Measurements from ENCODE around the gene TSPAN32.
A peak's percentile ranks its signal among the peaks of the same experiment; 100 is the strongest.
"Not testable (repeated sequence)": the region's sequence is repeated elsewhere in the genome, so short reads cannot be mapped to it uniquely, and the experiment has no call there.

The TSPAN32 gene

DNA sequence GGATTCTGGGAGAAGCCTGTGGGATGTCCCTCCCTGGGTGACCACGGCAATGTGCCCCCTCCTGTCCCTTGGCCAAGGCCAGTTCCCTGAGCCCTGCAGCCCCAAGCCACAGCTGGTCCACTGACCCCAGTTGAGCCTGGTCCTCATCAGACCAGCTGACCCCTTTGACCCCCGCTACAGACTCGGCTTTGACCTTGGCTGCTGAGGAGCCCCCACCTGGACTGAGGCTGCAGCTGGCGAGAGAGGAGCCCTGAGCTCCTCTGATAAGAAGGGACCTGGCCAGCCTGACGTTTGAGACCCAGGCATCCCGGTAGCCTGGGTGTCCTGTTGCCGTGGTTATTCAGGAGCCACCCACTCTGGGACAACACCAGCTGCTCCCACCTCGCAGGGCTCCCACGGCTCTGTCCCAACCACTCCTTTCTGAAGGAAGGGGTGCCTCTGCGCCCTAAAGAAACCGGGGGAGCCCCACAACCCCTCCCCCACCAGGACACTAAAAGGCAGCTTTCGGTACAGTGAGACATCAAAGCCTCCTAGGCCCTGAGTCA lies 34.4 kb upstream of the TSPAN32 start:
- no peak for DNase-seq

DNA sequence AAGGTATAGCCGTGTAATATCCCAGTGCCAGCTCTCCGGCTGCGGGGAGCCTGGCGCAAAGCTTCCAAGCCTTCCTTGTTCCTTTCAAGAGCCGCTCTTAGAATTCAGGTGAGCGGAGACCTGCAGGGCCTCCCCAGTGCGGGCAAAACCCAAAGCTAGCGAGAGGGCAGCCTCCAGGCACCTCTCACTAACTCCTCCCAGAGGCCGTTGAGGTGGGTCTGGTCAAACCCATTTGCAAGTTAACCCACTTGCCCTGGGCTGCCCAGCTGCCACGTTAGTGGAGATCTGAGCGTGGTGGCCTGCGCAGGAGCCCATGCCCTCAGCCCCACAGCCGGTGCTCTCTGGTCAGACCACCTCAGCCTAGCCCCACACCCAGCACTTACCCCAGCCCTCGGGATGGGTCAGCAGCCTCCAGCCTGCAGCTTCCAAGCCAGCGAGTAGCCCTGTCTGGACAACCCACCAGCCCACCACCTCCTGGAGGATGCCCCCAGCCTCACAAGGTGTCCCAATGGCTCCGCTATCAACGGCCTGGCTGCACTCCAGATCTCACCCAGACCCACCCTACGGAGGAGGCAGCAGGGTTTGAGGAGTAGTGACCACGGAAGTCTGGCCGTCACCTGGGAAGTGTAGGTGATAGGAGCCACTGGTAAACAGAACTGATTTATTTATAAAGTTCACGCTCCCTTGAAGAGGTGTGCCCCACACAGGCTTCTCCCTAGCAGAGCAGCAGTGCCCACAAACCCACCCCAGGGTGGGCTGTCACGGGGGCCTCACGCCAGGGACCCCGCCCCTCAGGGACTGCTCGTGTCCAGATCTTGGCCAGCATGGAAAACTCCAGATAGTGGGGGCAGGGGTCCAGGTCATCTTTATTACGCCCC lies 33.7 kb upstream of the TSPAN32 start:
- no peak for DNase-seq

DNA sequence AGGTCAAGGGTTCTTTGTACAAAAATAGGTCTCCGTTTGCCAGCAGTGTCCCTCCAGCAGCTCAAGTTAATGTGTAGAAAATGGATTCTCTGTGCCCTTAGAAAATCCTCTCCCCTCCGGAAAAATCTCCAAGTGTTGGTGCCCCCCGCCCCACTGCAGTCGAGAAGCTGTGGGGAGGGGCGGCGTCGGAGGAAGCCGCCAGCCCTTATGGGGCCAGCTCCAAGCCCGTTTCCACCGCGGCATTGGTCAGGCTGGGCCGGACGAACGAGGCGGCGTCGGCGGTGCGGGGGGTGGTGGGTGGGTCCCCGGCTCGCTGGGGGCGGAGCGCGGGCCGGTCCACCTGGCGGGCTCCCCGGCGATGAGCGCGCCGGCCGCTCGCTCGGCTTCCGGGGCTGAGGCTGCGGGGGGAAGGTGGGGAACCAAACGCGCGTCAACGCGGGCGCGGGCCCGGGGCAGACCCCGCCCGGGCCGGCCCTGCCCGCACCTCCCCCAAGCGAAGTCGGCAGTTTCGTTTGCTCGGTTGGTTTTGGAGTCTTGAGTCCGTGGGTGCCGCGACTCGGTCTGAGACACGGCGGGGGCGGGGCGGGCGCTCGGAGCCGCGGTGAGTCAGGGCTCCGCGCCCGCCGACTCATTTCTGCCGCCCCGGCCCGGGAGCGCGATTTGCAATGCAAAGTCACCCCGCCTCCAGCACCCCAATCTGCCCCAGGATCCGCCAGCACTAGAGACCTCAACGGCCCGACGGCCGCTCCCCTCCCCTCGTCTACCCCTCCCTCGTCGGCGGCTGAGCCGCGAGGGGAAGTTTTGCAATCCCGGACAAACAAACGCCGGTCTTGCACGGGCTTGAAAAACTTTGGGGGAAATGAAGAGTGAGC lies 32.8 kb upstream of the TSPAN32 start:
- no peak for DNase-seq

DNA sequence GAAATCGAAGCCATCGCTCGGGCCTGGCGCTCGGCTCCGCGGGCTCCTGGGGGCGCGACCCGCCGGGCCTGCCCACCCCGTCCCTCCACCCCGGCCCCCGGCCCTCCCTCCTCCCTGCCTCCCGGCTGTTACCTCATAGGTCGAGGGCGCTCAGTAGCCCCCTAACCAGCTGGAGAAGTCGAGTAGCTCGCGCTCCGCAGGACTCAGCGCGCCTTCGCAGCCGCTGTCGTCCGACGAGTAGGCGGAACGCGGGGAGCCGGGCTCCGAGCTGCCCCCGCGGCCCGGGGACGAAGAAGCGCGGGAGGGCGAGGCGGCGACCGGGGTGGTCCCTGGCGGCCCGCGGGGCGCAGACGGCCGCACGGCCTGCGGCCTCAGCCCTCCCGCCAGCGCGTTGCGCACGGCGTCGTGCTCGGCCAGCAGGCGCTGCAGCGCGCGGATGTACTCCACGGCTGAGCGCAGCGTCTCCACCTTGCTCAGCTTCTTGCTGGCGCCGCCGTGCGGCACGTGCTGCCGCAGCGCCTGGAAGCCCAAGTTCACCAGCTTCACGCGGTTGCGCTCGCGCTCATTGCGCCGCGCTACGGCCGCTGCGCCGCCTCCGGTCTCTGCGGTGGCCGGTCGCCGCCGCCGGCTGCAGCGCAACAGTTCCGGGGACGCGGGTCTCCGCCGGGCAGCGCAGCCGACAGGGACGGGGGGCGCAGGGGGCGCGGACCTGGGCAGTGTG lies 32.1 kb upstream of the TSPAN32 start:
- peak; percentile 24 for DNase-seq

DNA sequence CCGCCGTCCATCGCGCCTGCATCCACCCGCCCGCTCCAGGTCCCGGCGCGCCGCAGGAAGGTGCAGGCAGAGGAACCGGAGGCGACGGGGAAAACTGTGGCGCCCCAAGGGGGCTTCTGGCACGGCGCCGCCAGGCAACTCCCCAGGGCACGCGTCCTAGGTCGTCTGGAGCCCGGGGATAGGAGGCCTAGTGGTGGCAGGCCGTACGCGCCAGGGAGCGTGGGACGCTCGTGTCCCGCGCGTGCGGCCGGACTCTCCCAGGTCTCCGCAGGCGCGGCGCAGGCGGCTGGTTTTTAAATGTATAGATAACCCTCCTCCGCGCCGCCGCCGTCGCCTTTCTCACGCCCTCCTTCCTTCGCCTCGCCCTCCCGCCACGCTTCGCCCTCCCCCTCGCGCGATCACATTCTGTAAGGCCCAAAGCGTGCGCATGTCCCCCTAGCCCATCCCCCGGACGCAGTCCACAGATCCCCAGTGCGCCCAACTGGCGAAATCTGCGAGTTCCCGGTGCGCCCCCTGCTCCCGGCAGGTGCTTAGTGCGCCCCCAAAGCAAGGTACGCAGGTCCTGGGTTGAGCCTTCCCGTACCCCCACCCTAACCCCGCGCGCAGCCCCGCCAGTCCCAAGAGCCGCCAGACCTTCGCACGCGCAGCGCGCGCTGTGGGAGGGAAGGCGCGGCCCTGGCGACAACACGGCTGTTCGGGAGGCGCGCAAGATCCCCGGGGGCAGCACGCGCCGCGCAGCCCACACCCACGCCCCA lies 31.3 kb upstream of the TSPAN32 start, which contains the start of gene ASCL2:
Gene ASCL2, minus strand, starts transcription at position 267 of the 755 bp plus-strand sequence. Its CDS starts 256 bp downstream, at position 11.
- DNase-seq, result no peak

DNA sequence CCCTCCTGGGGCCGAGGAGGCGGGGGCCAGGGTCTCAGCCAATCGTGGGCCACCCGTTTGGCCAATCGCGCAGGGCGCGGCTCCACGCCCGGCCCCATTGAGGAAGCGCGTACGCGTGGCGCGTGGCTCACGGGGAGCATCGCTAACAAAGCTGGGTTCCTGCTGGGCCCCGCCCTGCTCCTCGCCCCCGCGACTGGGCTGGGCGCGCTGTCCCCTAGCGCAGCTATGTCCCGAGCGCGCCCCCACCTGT lies 30.8 kb upstream of the TSPAN32 start:
- DNase-seq, result peak; percentile 23

DNA sequence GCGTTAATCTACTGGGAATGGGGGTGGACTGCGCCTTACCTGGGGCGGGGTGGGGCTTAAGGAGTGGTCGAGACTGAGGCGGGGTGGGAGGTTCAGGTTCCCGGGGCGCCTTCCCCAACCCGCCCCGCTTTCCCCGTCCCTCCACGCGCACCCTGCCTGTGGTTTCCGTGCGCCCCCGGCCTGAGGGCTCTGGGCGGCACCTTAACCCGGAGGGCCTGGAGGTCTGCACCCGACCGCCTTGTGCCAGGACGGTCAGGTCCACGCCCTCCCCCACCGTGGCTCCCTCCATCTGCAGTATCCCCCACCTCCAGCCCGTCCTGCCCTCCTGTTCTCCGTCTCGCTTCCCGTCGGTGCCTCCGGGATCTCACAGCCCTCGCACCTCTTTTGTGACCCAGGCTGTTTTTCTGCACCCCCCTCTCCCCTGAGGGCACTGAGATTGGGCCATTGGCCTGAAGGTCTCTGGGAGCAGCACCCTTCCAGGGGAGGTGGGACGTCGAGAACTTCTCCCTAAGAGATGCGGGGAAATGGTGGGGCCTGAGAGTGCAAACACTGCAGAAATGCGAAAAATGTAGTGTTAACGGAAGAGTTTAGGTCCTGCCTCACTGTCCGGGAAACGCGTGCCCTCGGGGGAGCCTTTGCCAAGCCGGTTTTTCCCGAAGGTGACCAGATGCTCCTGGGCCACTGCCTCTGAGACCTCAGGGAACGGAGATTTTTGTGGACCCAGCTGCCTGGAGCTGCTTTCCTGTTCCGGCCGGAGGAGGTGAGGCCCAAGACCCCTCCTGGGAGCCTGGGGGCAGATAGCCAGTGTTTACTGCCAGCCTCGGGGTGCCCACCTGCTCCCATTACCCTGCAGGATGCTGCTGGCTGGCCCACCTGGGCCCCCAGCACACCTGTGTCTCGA lies 30.2 kb upstream of the TSPAN32 start:
- DNase-seq, result no peak

DNA sequence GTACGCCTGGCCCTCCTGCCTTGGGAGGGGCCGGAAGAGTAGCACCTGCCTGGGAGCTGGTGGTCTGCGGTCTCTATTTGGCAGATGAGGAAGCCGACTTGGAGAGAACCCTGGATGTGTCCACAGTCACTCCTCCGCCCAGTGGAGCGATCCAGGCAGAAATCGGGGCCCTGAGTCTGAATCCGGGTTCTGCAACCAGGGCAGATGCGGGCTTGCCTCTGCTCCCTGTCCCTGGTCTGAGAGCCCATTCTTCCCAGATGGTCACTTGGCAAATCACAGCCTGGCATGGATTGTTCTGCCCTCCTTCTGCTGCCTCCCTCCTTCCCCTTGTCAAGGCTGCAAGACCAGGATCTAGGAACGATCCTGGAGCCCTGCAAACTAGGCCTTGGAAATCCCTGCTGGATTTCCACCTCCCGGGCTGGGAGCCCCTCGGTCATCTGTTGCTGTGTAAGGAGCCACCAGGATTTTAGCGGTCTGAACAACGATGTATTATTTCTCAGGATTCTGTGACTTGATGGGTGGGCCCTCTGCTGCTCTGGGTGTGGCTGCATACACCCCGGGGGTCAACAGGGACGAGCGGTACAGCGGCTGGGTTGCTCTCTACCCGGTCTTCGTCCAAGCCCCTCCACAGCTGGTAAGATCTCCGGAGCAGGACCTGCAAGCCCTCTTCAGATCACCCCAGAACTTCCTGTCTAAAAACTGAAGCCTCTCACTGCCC lies 29.4 kb upstream of the TSPAN32 start:
- no peak for DNase-seq

DNA sequence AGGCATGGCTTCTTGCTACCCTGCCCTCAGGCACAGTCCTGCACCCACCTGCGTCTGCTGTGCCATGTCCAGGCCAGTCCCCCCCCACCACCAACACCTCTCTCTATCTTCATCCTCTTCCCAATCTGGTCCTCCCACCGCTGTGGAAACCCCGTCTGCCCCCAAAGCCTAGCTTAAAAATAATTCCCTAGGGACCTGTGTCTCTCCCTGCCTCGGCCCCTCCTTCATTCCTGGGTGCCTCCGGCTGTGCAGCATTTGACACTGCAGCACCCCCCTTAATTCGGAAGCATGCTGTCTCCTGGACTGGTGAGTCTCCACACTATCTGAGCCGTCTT lies 28.9 kb upstream of the TSPAN32 start:
- no peak for DNase-seq

DNA sequence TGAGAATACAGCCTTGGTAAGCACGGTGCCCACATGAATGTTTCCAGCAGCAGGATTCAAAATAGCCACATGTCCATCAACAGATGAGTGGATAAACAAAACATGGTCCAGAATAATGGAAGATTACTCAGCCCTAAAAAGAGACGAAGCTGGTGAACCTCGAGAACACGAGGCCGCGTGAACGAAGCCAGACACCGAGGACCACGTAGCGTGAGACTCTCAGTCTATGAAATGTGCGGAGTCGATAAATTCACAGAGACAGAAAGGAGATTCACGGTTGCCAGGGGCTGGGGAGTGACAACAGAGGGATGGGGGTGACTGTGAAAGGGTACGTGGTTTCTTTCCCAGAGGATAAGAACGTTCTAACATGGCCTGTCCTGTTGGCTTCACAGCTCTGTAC lies 28.5 kb upstream of the TSPAN32 start:
- DNase-seq, result no peak

DNA sequence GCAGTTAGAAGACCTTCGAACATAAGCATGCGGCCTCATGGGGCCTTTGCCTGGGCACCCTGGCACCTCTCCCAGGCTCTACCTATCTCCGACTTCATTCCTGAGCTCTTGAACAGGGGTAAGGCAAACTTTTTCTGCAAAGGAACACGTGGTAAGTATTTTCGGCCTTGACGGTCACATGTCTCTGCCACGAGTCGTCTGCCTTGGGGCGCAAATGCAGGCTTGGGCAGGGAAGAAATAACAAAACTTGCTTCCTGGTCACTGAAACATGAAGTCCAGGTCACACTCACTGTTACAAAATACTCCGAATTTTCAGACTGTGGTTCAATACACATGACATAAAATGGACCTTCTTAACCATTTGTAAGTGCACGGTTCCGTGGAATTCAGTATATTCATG lies 28.0 kb upstream of the TSPAN32 start:
- DNase-seq, result no peak

DNA sequence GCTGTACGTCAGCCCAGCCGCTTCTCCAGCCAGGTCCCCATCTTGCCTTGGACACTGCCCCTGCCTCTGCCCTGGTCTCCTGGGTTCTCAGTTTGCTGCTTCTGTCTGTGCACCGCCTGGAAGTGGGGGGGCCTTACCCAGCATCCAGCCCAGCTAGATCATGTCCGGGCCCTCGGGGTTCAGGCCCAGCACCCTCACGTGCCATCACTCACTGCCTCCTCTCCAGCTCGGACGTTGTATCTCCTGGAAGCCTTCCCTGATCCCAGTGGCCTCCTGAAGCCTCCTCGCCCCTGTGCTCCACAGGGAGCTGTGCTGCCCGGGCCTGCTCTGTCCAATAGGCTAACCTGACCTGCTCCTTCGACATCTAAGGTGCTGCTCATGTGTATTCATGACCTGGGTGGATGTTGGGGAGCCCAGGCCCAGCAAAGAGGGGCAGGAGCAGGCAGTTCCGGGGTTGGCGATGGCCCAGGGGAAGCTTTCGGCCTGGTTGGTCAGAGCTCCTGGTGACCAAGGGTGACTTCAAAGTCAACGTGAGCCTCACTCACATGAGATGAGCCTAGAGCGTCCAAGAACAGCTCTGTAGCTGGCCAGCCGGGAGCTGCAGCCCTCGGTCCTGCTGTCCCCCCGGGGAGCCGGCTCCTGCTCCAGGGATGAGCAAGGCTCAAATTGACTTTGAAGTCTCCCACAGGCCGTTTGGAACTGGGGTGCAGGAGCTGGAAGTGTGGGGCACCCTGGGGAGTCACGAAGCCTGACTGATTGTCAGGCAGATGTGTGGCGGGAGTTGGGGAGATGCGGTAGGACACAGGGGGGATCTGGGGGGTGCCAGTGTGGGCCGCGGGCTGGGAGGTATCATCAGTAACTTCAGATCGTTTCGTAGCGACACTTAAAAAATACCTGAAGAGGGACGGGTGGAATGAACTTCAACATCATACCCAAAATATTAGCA lies 26.2 kb upstream of the TSPAN32 start:
- DNase-seq, result no peak

DNA sequence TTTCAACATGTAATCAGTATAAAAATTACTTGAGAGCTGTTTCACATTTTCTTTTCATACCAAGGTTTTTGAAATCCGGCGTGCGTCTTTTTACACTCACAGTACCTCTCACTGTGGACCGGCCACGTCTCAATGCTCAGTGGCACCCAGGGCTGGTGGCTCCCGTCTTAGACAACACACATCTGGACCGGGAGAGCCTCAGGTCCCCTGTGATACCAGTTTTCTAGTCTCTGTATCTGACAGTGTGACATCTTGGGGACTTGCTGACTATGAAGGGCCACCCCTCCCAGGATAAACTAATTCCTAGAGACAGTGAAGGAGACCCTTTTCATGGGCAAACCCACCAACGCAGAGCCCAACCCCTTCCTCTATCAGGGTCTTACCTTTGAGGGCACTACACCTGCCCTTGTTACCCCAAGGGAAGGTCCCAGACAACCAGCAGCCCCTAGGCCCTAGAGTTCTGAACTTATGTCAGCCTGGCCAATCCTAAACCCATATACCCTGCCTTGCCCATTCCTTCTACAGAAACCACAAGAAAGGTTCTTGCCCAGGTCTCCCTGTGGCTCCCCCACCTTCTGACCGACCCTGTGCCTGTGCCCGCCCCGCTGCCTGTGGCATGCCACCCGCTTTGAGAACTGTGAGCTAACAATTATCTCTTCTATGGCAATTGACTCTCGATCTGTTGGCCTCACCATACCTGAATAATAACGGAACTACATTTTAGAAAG lies 25.4 kb upstream of the TSPAN32 start:
- DNase-seq, result no peak

DNA sequence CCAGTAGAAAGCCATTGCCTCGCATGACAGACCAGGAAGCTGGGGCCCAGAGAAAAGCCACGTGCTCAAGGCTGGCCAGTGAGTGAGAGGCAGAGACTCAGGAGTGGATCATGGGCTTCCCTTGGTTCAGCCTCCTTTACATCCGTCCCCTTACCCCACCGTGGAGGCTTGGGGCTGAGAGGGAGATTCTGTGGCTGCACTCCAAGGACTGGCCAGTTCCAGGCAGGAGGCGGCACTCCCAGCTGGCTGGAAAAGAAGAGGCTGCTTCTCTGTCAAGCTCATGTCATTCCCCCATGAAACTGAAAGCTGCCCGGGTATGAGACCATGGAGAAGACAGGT lies 24.8 kb upstream of the TSPAN32 start:
- no peak for DNase-seq

DNA sequence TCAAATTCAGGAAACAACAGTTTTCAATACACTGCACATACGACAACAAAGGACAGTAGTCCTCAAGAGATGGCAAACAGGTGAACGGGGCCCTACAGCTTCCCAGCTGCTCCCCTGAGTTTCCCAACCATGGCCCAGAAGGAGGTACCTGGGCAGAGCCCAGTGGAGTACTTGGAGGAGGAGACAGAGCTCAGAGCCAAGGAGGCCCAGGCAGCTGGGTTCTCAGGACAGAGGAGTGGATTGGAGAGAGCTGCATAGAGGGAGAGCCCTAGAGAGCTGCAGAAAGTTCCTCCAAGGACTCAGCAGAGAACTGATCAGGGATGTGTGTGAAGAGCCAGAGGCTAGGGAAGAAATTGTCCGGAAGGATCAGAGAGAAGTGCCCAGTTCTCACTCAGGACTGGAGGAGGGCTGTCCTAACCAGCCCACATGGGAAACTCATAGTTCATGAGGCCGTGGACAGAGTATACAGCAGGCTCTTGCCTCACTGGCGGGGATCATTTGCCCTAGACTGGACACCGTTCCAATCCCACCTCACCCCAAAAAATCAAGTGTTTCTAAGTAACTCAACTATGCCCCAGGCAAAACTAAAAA lies 23.8 kb upstream of the TSPAN32 start:
- no peak for DNase-seq

DNA sequence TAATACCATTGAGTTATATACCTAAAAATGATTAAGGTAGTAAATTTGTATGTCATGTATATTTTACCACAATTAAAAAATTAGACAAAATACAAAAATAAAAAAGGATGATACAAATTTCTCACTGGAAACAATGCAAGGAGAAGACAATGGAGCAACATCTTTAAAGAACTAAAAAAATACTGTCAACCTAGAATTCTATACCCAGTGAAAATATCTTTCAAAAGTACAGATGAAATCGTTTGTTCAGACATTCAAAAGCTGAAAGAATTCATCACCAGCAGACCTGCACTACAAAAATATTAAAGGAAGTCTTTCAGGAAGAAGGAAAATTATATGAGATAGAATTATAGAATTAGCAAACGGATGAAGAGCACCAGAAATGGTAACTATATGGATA lies 21.6 kb upstream of the TSPAN32 start:
- DNase-seq, result no peak

DNA sequence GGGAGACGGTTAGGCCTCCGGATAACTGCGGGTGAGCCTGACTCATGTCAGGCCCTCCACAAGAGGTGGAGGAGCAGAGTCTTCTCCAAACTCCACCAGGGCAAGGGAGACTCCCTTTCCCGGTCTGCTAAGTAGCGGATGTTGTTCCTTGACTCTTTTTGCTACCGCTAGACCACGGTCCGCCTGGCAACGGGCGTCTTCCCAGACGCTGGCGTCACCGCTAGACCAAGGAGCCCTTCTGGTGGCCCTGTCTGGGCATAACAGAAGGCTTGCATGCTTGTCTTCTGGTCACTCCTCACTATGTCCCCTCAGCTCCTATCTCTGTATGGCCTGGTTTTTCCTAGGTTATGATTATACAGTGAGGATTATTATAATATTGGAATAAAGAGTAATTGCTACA lies 15.5 kb upstream of the TSPAN32 start:
- not testable (repeated sequence) for DNase-seq

DNA sequence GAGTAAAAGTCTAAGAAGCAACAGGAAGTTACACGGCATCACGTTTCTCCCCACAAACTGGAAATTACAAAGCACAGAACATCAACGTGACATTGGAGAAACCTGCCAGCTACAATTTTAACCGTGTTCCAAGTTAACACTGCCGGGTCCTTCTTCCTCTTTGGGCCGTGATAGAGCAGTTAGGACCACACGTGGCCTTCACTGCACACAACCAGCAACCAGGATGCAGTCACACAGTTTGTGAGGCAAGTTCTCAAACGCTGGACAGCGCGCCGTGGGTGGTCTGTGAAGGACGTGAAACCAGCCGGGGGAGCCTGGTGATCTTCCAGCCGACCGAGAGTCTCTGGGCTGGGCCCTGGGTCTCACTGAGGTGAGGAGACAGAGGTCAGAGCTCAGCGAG lies 14.7 kb upstream of the TSPAN32 start:
- no peak for DNase-seq

DNA sequence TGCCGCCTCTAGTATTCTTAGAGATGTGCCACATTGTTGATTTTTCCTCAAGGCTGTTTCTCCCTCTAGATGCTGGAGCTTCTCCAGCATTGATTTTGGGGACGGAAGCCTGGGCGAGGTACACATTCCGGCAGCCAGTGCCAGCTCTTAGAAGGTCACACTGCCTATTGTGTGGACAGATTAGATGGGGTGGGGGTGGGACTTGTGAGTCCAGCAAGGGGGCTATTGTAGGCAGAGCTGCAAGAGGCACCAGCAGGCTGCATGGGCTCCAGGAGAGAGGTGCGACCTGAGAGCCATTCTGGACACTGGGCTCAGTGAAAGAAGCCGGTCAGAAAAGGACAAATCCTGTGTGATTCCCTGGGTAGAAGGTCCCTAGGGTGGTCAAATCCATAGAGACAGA lies 12.5 kb upstream of the TSPAN32 start:
- DNase-seq, result no peak
